ENCODE results near the gene CCDC88B.
A peak's percentile ranks its signal among the peaks of the same experiment; 100 is the strongest.

GRCh38 chr11:64359712-64360445 is 19.9 kb downstream of the CCDC88B start:
- TF ChIP-seq EZH2phosphoT487 (IDR thresholded peaks at IDR 0.05; ENCODE audit: unreplicated experiment) (no peak), EZH2 (IDR thresholded peaks at IDR 0.05; ENCODE audit: low read depth, unreplicated experiment) (no peak), CREB1 (CRISPR knock-in tag; IDR thresholded peaks at IDR 0.05; ENCODE audit: low read depth) (no peak), ZNF331 (CRISPR knock-in tag; IDR thresholded peaks at IDR 0.05; ENCODE audit: low read depth) (no peak), POLR2AphosphoS5 (IDR thresholded peaks at IDR 0.05; ENCODE audit: low read depth) (no peak), ETS1 (IDR thresholded peaks at IDR 0.05) (no peak), ZNF114 (CRISPR knock-in tag; IDR thresholded peaks at IDR 0.05) (no peak), NANOG (IDR thresholded peaks at IDR 0.05; ENCODE audit: borderline replicate concordance) (no peak), JUNB (IDR thresholded peaks at IDR 0.05; ENCODE audit: unreplicated experiment) (no peak), STAT1 (IDR thresholded peaks at IDR 0.05; ENCODE audit: unreplicated experiment) (no peak)
- TF ChIP-seq, protein P1, sequence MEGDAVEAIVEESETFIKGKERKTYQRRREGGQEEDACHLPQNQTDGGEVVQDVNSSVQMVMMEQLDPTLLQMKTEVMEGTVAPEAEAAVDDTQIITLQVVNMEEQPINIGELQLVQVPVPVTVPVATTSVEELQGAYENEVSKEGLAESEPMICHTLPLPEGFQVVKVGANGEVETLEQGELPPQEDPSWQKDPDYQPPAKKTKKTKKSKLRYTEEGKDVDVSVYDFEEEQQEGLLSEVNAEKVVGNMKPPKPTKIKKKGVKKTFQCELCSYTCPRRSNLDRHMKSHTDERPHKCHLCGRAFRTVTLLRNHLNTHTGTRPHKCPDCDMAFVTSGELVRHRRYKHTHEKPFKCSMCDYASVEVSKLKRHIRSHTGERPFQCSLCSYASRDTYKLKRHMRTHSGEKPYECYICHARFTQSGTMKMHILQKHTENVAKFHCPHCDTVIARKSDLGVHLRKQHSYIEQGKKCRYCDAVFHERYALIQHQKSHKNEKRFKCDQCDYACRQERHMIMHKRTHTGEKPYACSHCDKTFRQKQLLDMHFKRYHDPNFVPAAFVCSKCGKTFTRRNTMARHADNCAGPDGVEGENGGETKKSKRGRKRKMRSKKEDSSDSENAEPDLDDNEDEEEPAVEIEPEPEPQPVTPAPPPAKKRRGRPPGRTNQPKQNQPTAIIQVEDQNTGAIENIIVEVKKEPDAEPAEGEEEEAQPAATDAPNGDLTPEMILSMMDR (conservative IDR thresholded peaks at IDR 0.05; ENCODE audit: low read depth in 2 of 2), result peak; percentile 14 to 68; a peak in 3 of 4 replicates
- TF ChIP-seq, protein P2, sequence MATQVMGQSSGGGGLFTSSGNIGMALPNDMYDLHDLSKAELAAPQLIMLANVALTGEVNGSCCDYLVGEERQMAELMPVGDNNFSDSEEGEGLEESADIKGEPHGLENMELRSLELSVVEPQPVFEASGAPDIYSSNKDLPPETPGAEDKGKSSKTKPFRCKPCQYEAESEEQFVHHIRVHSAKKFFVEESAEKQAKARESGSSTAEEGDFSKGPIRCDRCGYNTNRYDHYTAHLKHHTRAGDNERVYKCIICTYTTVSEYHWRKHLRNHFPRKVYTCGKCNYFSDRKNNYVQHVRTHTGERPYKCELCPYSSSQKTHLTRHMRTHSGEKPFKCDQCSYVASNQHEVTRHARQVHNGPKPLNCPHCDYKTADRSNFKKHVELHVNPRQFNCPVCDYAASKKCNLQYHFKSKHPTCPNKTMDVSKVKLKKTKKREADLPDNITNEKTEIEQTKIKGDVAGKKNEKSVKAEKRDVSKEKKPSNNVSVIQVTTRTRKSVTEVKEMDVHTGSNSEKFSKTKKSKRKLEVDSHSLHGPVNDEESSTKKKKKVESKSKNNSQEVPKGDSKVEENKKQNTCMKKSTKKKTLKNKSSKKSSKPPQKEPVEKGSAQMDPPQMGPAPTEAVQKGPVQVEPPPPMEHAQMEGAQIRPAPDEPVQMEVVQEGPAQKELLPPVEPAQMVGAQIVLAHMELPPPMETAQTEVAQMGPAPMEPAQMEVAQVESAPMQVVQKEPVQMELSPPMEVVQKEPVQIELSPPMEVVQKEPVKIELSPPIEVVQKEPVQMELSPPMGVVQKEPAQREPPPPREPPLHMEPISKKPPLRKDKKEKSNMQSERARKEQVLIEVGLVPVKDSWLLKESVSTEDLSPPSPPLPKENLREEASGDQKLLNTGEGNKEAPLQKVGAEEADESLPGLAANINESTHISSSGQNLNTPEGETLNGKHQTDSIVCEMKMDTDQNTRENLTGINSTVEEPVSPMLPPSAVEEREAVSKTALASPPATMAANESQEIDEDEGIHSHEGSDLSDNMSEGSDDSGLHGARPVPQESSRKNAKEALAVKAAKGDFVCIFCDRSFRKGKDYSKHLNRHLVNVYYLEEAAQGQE (IDR thresholded peaks at IDR 0.05; ENCODE audit: unreplicated experiment), result no peak
